ENCODE data around the gene PPM1E.

DNA sequence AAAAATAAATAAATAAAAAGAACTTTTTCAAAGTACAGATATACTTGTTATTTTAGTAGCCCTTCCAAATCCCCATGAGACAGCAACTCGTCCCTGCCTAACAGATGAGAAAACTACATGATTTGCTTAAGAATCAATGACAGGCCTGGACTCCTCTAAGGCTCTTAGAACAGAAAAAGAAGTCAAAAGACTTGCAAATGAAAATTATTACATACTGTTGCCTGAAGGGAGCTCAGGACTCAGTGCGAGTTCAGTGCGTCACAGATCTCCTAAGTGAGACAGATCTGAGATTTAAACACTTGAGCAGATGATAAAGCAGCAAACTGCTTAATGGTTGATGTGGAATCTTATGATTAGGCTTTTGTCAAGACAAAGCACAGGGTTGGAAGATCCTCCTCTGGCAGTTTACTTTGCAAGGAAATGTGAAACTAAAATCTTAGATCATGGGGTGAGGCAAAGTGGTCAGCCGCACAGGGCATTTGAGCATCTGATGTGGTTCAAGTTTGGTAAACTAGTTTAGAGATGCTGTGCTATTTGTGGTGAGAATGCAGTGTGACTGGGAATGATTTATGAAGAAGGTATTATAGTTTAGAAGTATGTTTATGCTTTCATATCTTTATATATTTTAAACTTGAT, 212.9 kb downstream of the PPM1E start:
- TF ChIP-seq EZH2 (IDR thresholded peaks at IDR 0.05; ENCODE audit: insufficient read depth, poor library complexity, severe bottlenecking) (no peak), EZH2phosphoT487 (IDR thresholded peaks at IDR 0.05; ENCODE audit: insufficient read depth, low read depth) (no peak)
